ENCODE data around the gene ALPP.
"Not testable (repeated sequence)": the region's sequence is repeated elsewhere in the genome, so short reads cannot be mapped to it uniquely, and the experiment has no call there.

Gene ALPP

GRCh38 chr2:232362174-232362900 lies 16.2 kb upstream of the ALPP start:
- no peak for DNase-seq (ENCODE audit: low read depth)
- TF ChIP-seq CTCF (IDR thresholded peaks at IDR 0.05; ENCODE audit: low read length, missing control alignments) = no peak
- no peak overlapping the region for H3K4me3 ChIP-seq (replicated peaks; ENCODE audit: low read depth, low read length)

GRCh38 chr2:232363064-232363783 lies 15.3 kb upstream of the ALPP start:
- DNase-seq (ENCODE audit: low read depth); H3K4me3 ChIP-seq (replicated peaks; ENCODE audit: low read depth, low read length): not testable (repeated sequence)

- no peak for TF ChIP-seq CTCF (IDR thresholded peaks at IDR 0.05; ENCODE audit: low read length, missing control alignments)
- DNase-seq (ENCODE audit: low read depth) = no peak
- H3K4me3 ChIP-seq (replicated peaks; ENCODE audit: low read depth, low read length) = no peak overlapping the region
Observed at GRCh38 chr2:232363784-232364615, 14.6 kb upstream of the ALPP start.

GRCh38 chr2:232364806-232365594 lies 13.6 kb upstream of the ALPP start:
- DNase-seq (ENCODE audit: low read depth); H3K4me3 ChIP-seq (replicated peaks; ENCODE audit: low read depth, low read length): not testable (repeated sequence)

GRCh38 chr2:232365621-232366321 lies 12.8 kb upstream of the ALPP start:
- peak; percentile 39 for DNase-seq (ENCODE audit: low read depth)
- no peak overlapping the region for H3K4me3 ChIP-seq (replicated peaks; ENCODE audit: low read depth, low read length)
- peak; percentile 44 for TF ChIP-seq CTCF (IDR thresholded peaks at IDR 0.05; ENCODE audit: low read length, missing control alignments)

- not testable (repeated sequence) for DNase-seq (ENCODE audit: low read depth)
Observed at GRCh38 chr2:232366461-232366860, 12.1 kb upstream of the ALPP start.

GRCh38 chr2:232367016-232367415 lies 11.5 kb upstream of the ALPP start:
- no peak overlapping the region for H3K4me3 ChIP-seq (replicated peaks; ENCODE audit: low read depth, low read length)
- no peak for DNase-seq (ENCODE audit: low read depth)
- no peak for TF ChIP-seq CTCF (IDR thresholded peaks at IDR 0.05; ENCODE audit: low read length, missing control alignments)

More at GRCh38 chr2:232366461-232366860, 12.1 kb upstream of the ALPP start:
- not testable (repeated sequence) for H3K4me3 ChIP-seq (replicated peaks; ENCODE audit: low read depth, low read length)
